Measurements from ENCODE around the gene LPCAT1. TPM values are rescaled to one million over a fixed set of nuclear protein-coding genes. Genes with fewer than 3 reads are reported as not detected.
A peak's percentile ranks its signal among the peaks of the same experiment; 100 is the strongest.
"Not testable (repeated sequence)": the region's sequence is repeated elsewhere in the genome, so short reads cannot be mapped to it uniquely, and the experiment has no call there.

Gene LPCAT1
- total RNA-seq: 7.1 and 16.5 TPM in 2 replicates
- 8.7 TPM for polyA plus RNA-seq (2012)

DNA sequence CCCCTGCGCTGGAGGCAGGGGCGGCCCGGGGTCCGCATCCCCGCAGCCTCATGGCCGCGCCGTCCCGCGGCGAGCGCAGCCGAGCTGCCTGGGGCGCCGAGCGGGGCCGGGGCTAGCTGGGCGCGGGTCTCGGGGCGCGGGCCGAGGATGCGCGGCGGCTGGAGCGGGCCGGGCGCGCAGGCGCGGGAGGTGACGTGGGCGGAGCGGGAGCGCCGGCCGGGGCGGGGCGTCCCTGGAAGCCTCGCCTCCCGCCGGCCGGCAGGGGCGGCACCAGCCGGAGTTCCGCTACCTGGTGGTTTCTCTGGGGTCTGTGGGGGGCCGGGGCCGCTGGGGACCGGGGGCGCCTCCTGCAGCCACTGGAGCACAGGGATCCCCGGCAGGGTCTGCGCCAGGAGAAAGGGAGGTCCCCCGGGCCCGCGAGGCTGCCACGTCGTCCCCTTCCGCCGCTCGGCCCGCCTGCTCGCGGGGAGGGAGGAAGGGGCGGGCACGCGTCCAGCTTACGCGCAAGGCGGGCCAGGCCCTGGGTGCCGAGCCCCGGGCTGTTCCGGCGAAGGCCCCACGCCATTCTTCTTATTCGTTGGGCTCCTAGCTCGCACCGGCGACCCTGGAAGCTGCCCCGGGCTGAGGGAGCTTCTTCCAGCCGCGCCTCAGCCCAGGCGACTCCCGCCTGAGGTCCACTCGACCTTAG lies at the start of gene LPCAT1:
Gene LPCAT1 (minus strand): TSS at position 168 of the 688 bp plus-strand sequence. CDS start 116 bp downstream, at position 52.
- DNase-seq (ENCODE audit: low read depth): peak; percentile 67

DNA sequence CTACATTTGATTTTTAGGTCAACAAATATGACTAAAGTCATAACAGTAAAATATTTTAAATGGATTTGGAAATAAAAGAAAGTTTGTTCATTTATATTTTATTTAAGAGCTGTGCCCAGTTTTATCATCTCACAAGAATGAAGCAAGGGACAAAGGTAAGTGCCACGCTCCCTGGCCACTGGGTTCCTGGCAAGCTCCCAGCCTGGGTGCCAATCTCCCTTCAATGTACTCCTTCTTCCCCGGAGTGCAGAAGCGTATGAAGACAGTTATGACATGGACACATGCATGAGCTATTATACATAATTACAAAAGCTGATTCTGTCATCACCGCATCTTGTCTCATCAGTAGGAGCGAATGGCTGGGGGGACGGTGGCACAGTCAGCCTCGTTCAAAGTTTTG lies 48.1 kb upstream of the LPCAT1 start:
- DNase-seq (ENCODE audit: low read depth): not testable (repeated sequence)

- DNase-seq (ENCODE audit: low read depth): no peak
Observed at GRCh38 chr5:1570975-1571374, 47.2 kb upstream of the LPCAT1 start.

- DNase-seq (ENCODE audit: low read depth): peak; percentile 85
Observed at GRCh38 chr5:1568201-1568979, 44.6 kb upstream of the LPCAT1 start.

- DNase-seq (ENCODE audit: low read depth): not testable (repeated sequence)
Observed at GRCh38 chr5:1567527-1568200, 43.9 kb upstream of the LPCAT1 start.

DNA sequence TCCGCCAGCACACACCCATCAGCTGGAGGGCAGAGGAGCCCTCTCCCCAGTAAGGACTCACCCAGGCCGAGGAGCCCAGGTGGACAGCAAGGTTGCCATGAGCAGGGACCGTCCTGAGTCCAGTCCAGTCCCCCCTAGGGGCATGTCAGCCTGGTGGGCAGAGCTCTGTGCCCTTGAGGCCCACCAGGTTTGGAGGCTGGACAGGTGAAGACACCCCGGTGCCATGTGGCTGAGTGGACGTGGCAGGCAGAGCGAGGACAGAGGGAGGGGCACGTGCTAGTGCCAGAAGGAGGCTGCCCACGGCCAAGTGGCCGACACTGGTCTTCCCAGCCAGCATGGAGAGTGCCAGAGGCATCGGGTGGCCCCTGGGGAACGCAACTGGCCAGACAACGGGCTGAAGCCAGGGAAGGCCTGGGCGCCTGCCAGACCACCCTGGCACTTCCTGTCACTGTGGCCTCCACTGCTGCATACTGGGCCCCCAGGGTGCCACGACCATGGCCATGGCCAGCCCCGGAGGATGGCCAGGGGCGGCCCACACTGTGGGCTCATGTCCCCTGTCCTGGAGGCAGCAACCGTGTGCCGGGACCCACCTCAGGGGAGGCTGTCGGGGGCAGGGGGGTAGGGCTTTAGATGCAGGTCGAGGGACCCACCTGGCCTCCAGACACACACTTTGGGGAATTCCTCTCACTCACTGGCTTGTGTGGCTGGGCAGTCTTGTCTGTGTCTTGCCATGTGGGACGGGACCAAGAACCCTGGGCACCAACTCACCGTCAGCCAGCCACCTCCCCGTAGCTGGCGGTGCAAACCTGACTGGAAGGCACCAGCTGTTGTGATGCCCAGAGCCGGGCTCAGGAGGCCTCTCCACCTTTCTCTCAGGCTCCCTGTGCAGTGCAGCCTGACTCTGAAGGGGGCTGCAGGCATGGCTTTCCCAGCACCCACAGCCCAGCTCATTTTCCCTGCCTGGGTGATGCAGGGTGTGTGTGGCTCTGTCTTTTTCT lies 42.3 kb upstream of the LPCAT1 start:
- DNase-seq (ENCODE audit: low read depth): peak; percentile 44

DNA sequence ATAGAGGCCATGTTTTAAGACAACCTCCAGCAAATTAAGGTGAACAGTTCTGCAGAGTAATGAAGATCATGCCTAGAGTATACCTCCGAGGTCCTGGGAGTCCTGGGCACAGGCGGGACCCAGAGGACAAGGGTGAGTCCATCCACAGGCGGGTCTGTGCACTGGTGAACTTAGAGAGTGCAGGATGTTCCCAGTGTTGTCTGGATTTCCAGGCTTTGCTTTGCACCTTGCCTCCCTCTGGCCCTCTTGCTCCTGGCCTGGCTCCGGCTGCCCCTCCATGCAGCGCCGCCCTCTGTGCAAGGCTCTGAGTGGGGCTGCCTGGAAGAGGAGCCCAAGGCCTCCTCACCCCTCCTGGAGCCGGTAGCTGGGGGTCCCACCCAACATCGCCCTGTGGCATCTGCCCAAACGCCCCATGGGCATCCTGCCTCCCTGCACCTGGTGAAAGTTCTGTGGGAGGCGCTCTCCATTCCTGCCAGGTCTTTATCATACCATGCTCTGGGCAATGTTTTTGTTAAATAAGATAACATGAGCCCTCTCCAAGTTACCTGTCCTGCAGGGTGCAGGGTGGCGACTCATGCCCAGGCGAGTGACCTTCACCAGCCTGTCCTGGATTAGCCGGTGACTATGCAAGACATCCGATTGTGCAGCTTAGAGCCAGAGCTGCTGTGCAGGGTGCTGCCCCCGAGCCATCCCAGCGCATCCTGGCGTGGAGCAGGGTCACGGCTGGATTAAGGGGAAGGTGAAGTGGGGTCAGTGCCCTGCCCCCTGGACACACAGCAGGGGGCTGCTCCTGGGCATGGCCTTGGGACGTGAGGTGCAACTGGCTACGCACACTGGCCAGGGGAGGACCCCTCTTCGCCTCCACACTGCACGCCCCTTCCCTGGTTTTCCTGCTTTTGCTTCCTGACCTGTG lies 41.3 kb upstream of the LPCAT1 start:
- no peak for DNase-seq (ENCODE audit: low read depth)

- no peak for DNase-seq (ENCODE audit: low read depth)
Observed at GRCh38 chr5:1564182-1564748, 40.5 kb upstream of the LPCAT1 start.

- no peak for DNase-seq (ENCODE audit: low read depth)
Observed at GRCh38 chr5:1563617-1564181, 39.9 kb upstream of the LPCAT1 start.

GRCh38 chr5:1563051-1563461 lies 39.3 kb upstream of the LPCAT1 start:
- no peak for DNase-seq (ENCODE audit: low read depth)

DNA sequence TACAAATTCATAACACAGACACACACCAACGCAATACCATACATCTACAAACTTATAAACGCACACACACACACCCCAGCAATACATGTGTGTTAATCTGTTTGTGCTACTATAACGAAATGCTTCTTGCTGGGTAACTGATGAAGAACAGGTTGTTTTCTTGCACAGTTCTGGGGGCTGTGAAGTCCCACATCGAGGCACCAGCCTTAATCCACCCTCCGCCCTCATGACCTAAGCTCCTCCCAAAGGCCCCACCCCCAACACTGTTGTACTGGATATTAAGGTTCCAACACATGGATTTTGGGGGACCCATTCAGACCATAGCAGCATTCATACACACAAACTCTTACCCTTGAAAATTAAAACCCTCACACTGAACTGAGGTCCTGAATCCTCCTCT lies 38.8 kb upstream of the LPCAT1 start:
- no peak for DNase-seq (ENCODE audit: low read depth)

- DNase-seq (ENCODE audit: low read depth): no peak
Observed at GRCh38 chr5:1561402-1561929, 37.7 kb upstream of the LPCAT1 start.

GRCh38 chr5:1560499-1560898 lies 36.7 kb upstream of the LPCAT1 start:
- DNase-seq (ENCODE audit: low read depth): not testable (repeated sequence)

DNA sequence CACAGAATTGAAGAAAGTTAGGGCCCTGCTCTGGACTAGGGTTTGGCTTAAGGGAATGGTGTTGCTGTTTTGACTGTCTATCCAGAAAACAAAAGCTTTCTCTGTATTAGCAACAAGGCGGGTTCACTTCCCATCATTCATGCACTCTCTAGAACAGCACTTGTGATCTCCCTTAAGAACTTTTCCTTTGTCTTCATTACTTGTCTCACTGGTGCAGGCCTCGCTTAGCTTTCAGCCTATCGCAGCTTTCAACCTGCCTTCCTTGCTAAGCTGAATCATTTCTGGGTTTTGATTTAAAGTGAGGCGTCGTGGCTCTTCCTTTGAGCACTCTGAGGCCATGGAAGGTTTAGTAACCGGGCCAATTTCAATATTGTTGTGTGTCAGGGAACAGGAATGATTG lies 35.2 kb upstream of the LPCAT1 start:
- DNase-seq (ENCODE audit: low read depth): no peak

DNA sequence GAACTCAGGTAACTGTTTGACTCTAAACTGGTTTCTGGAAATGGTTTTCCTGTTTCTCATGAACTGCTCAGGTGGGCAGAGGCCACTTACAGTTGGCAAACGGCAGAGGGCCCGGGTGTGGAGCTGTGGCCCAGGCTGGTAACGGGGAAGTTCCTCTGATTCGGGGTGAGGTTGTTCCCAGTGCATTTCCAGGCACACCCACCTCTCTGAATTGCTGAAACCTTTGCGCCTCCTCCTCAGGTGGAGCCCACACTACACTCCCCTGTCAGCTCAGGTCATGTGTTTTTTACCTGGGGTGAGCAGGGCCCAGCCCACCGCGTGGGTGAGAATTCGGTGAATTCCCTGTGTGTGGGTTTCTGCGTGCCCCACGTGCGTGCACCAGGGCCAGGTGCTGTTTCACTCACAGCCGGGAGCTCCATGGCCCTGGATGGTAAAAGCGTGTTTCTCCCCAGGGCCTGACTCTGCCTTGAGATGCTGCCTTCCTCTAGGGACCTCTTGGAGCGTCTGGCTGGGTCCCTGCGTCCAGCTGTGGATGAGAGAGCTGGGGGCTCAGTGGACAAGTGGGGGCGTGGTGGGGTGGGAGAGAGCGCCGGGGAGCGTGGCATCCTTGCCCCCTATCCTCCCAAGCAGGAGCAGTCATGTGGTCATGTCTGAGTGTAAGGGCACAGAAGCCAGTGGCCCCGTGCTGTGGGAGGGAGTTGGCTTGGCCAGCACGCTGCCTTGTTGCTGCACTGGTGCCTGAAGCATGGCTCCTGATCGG lies 33.5 kb upstream of the LPCAT1 start:
- DNase-seq (ENCODE audit: low read depth): no peak

DNA sequence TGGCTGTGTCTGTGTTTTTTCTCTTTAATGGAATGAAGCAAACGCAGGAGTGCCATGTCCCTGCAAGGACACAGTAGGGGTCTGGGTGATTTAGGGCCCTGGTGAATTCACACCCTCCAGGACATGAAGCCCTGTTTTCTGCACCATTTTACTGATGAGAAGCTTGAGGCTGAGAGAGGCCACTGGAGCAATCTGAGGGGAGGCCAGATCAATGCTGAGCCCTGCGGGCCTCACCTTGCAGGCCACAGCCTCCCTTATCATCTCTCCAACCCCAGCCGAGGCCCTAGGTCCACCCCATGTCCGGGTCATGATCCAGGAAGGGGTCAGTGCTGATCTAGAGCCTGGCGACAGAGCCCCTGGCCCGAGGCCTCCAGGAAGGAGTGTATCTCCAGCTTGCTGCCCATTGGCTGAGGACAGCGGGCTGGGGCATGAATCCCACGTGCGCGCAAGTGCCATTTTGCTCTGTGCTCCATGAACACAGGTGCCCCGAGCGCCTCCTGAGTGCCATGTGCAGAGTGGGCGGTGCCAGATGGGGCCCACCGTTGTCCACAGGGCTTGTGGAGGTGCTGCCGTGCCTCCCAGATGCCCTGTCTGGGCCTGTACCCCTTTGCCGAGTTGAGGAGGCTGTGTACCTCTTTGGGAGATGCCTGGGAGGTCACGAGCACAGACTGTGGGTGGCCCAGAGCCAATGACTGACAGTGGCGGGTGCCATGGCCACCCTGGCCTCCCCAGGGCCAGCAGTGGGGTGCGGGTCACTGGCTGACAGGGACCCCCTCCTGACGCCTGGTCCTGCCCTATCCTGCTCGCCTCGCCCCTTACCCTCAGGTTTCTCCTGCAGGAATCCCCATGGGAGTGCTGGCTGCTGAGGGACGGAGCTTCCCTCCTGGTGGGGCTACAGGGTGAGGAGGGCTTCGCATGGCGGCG lies 32.3 kb upstream of the LPCAT1 start:
- no peak for DNase-seq (ENCODE audit: low read depth)

Data from myocyte (in vitro differentiated cells).